Measurements from ENCODE around the gene GSTT2.
"Not testable (repeated sequence)": the region's sequence is repeated elsewhere in the genome, so short reads cannot be mapped to it uniquely, and the experiment has no call there.

DNA sequence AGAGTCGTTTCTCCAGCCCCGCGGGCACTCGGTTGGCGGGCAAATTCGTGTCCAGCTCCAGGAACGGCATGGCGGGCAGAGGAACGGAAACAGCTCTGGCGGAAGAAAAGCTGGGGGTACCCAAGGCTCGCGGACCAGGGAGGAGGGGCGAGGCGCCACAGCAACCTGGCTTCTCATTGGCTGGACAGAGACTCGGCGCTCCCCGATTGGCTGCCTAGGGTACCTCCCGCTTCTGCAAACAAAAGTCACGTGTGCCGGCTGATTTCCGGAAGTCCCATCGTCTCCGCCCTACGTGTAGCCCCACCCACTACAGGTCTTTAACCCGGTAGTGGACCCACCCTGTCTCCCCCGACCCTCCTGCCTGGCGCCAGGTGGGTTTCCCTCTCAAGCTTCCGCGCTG lies 5.6 kb upstream of the GSTT2 start, which contains the start of gene DDT:
- not testable (repeated sequence) for TF ChIP-seq NFRKB (IDR thresholded peaks at IDR 0.05); L3MBTL2 (conservative IDR thresholded peaks at IDR 0.05); TARDBP (IDR thresholded peaks at IDR 0.05); SP1 (IDR thresholded peaks at IDR 0.05); BHLHE40 (IDR thresholded peaks at IDR 0.05; ENCODE audit: borderline replicate concordance); ARNT (IDR thresholded peaks at IDR 0.05); FOXK2 (IDR thresholded peaks at IDR 0.05); ZNF384 (IDR thresholded peaks at IDR 0.05); HDGF (IDR thresholded peaks at IDR 0.05; ENCODE audit: borderline replicate concordance); FOXA1 (IDR thresholded peaks at IDR 0.05); FOXM1 (IDR thresholded peaks at IDR 0.05; ENCODE audit: borderline replicate concordance)
